GM19397 (cell line): ENCODE measurements around the gene ANKLE1.
A peak's percentile ranks its signal among the peaks of the same experiment; 100 is the strongest.

Experiments used
- ATAC-seq: cut with Tn5 transposase; IDR thresholded peaks from one replicate; pipeline ENCODE4 v1.9.1; 2021; ENCODE audit warnings: mild to moderate bottlenecking, moderate library complexity; ENCODE audit not compliant: unreplicated experiment

ANKLE1 gene

GRCh38 chr19:17305216-17305516, 23.5 kb downstream of the ANKLE1 start:
- ATAC-seq: no peak

DNA sequence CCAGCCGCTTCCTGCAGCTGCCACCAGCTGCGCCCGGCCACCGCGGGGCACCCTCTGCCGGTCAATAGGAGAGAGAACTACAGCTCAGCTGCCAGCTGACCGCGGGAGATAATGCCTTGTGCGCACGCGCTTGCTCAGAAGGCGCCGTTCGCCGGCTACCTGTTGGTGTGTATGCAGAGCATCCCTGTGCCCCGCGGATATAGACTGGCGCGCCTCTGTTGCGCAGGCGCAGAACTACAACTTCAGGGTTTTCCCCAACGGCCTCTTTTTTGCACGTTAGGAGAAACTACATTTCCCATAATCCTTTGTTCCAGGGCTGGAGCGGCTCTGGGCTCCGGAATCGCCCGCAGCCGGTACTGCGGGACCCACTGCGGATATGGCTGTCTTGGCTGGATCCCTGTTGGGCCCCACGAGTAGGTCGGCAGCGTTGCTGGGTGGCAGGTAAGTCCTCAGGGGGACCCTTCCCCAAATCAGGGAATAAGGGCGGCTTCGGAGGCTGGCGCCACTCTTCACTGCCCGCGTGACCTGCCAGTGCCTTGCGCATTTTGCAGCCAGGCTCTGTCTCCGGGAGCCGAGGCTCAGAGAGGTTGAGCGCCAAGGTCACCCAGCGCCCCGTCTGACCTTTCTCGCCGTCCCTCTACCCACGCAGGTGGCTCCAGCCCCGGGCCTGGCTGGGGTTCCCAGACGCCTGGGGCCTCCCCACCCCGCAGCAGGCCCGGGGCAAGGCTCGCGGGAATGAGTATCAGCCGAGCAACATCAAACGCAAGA, 24.0 kb downstream of the ANKLE1 start, which contains the start of gene MRPL34:
MRPL34 (plus strand) TSS at position 356 of the 768 bp plus-strand sequence; CDS start at position 377, 21 bp downstream.
- peak; percentile 78 for ATAC-seq

- no peak for ATAC-seq
These were observed 24.6 kb downstream of the ANKLE1 start for GRCh38 chr19:17306285-17306714.

GRCh38 chr19:17307876-17308377, 26.2 kb downstream of the ANKLE1 start:
- ATAC-seq: no peak

GRCh38 chr19:17309198-17309964, 27.7 kb downstream of the ANKLE1 start, which contains the start of gene DDA1:
Gene DDA1 (plus strand): TSS chr19:17309563. CDS start chr19:17309655, 92 bp downstream.
- ATAC-seq: peak; percentile 44

DNA sequence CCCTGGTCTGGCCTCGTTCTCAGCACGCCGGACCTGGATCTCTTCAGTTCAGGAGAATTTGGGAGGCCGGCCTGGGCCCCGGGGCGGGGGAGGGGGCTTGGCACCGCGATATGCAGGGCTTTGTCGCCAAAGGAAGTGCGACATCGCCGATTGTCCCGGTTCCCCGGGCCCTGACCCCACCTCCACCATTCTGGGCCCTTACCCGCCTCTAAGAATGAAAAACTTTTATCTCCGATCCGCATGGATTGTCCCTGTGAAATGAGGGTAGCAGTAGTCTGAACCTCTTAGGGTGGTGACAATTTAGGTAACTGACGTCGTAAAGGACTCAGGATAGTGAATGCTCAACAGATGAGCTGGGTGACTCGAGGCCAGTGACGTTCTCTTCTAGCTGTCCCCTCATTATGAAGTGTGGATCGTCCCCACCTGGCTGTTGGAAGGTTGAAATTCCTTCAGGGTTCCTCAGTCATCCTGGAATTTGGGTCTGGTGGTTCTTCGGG, 28.3 kb downstream of the ANKLE1 start:
- ATAC-seq: no peak

GRCh38 chr19:17311455-17312188, 29.9 kb downstream of the ANKLE1 start:
- ATAC-seq: no peak

- no peak for ATAC-seq
These were observed 30.8 kb downstream of the ANKLE1 start for GRCh38 chr19:17312189-17313113.

DNA sequence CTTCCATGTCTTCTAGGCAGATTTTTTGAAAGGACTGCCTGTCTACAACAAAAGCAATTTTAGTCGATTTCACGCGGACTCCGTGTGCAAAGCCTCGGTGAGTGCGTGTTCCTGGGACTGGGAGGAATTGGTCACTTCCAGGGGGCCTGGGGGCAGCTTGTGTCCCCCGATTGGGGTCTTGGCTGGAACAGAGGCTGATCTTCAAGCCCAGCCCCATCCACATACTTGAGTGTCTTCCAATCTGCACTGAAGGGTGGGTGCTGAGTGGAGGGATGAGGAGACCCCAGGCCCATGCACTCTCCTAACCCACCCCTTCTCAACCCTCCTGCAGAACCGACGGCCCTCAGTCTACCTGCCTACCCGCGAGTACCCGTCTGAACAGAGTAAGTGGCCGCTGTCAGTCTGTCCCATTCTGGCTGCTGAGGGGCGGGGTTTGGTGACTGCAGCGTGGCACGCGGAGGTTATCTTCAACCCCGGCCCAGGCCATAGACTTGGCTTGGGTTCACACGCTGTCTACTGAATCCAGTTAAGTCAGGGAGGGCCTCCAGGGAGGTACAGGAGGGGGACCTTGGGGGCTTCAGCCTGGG, 32.4 kb downstream of the ANKLE1 start:
- no peak for ATAC-seq

DNA sequence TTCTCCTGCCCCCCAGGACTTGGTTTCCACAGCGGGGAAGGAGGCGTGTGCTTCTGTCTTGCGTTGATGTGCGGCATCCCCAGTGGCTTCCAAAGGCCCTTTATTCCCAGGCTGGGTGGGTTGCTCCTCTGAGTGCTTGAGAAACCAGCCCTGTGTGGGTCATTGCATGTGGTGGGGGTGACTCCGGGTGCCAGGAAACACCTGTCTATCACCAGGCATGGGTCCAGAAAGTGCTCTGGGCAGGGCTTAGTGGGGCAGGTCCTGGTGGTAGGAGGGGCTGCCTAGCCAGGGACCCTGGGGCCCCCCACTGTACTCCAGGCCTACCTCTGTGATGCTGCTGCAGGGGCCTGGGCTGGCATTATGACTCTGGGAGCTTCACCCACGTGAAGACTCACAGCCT, 37.3 kb downstream of the ANKLE1 start:
- ATAC-seq: no peak

DNA sequence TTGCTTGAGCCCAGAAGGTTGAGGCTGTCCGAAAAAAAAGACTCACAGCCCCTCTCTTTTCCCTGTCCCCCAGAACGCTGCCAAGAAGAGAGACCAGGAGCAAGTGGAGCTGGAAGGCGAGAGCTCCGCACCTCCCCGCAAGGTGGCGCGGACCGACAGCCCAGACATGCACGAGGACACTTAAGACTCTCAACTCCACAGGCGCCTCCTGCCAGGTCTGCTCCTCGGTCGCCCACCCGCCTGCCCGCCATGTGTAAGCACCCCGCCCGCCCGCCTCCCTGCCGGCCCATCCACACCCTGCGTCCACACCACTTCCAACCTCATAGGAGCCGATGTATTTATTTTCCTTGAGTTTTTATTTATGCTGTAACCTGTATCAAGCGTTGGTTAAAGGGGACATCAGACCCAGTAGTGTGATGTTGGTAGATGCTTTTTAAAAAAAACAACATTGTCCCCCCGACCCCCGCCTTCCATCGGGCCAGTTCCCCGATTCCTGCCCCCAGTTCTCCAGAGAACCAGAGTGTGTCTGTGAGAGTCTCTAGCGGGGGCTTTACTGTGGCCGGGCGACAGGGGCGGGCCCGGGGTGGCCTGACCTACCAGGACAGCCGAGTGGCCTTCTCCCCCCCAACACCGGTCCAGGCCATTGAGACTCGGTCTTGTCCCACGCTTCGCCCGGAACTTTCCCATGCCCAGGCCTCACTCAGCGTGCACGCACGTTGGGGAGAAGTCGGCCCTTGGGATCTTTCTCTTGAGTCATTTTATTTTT, 38.0 kb downstream of the ANKLE1 start:
- ATAC-seq: no peak

DNA sequence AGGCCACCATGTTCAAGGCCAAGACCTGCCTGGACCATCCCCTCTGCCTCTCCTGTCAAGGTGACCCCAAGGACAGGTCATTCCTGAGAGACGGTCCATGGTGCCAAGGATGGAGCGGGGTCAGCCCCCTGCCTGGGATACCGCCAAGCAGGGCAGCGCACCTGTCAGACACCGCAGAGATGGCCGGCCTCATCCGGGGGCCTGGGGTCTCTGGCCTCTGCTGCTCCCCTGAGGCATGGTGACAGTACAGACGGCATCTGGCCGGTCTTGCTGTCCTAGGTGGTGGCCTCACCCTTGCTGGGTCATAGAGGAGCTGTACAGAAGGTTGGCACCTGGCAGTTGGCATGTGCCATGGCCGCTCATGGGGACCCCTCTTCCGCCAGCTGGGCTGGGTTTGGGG, 38.7 kb downstream of the ANKLE1 start:
- ATAC-seq: no peak

- no peak for ATAC-seq
These were observed 40.2 kb downstream of the ANKLE1 start for GRCh38 chr19:17321655-17322489.

GRCh38 chr19:17322854-17323253, 41.2 kb downstream of the ANKLE1 start:
- ATAC-seq: no peak

DNA sequence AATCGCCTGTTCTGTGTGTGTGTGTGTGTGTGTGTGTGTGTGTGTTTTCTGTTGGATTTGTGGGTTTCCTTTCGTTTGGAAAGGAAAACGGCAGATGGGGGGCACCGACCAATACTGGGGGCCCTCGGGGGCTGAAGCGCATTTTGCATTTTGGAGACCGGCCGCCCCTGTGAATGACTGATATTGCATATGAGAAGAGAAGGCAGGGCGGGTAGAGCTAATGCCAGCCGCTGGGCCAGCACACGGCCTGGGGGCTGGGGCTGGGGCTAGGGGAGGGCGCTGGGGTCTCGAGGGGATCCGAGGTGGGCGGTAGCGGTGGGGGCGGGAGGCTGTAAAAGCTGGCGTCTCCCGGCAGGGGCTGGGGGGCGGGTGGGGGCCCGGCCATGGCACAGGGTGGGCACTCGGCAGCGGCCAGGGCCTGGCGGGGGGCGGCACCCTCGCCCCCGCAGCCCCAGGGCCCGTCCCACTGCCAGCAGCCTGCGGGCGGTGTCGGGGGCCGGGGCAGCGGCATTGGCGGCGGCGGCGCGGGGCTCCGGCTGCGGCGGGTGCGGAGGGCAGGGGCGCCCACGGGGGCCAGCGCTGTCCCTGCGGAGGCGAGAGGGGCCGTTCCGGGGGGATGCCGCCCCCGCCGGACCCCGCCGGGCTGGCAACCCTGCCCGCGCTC, 41.7 kb downstream of the ANKLE1 start:
- ATAC-seq: no peak

DNA sequence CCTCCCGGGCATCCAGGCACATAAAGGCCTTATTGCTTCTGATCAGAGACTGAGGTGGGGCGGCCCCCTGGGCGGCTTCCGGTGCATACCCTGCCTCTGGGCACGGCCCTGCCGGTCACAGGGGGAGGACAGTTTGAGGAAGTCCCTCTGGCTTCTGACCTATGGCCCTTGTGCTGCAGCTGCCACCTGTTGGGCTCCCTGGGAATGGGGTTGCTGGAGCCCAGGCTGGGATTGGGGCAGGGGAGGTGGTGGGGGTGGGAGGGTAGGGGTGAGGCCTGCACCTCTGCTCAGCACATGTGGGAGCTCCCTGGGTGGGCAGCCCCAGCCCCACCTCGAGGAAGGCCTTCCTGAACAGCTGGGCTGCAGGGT, 42.2 kb downstream of the ANKLE1 start:
- no peak for ATAC-seq

DNA sequence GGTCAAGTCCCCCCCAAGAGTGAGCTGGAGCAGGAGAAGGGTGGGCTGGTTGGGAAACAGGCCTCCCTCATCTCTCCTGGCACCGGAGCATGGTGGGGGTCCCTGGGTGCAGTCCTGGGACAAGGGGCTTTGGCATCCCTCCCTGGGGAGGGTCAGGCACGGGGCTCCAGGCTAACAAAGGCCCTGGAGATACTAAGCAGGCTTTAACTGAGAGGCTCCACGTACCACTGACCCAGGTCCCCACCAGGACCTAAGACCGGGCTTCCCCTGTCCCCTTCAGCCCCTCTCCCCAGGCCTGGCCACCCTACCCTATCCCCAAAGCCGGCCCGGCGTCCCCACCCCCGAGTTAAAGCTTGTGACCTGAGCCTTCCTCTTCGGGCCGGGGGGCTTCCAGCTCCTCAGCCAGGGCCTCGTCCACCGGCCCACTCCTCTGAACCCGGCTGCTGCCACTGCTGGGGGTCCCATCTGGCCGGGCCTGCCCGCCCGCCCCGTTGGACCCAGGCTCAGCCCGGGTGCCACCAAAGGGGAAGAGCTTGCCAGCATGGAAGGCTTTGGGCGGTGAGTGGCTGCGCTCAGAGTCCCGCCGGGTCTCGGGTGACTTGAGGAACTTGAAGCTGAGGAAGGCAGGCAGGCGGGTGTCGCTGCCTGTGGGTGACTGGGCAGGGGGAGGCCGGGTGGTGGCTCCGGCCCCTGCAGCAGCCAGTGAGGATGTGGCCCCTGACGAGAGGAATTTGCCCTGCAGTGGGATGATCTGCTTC, 42.8 kb downstream of the ANKLE1 start:
- ATAC-seq: no peak
